ENCODE data around the gene UBAC2. TPM values are rescaled to one million over a fixed set of nuclear protein-coding genes. Genes with fewer than 3 reads are reported as not detected.

UBAC2 gene
- total RNA-seq, 2 donors from 2014 or later: 72.7 to 80.4 TPM

GRCh38 chr13:99323488-99323887 is 122.8 kb downstream of the UBAC2 start:
- H3K9me3 ChIP-seq (ENCODE audit: control insufficient read depth, low read length): no peaks in the 10 kb centered on the region
- no peak overlapping the region for H3K27ac Mint-ChIP-seq
- H3K27me3 ChIP-seq (ENCODE audit: control insufficient read depth, insufficient read depth, low read length, poor library complexity, severe bottlenecking): no peaks in the 10 kb centered on the region
- H3K27ac ChIP-seq (ENCODE audit: low read depth, low read length): no peak overlapping the region
- TF ChIP-seq, protein P1, sequence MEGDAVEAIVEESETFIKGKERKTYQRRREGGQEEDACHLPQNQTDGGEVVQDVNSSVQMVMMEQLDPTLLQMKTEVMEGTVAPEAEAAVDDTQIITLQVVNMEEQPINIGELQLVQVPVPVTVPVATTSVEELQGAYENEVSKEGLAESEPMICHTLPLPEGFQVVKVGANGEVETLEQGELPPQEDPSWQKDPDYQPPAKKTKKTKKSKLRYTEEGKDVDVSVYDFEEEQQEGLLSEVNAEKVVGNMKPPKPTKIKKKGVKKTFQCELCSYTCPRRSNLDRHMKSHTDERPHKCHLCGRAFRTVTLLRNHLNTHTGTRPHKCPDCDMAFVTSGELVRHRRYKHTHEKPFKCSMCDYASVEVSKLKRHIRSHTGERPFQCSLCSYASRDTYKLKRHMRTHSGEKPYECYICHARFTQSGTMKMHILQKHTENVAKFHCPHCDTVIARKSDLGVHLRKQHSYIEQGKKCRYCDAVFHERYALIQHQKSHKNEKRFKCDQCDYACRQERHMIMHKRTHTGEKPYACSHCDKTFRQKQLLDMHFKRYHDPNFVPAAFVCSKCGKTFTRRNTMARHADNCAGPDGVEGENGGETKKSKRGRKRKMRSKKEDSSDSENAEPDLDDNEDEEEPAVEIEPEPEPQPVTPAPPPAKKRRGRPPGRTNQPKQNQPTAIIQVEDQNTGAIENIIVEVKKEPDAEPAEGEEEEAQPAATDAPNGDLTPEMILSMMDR (conservative IDR thresholded peaks at IDR 0.05): no peak
- no peak for DNase-seq
- peaks cover 21% of the 10 kb centered on the region for H3K36me3 ChIP-seq (ENCODE audit: control insufficient read depth, insufficient read depth, low read length)
- no peaks in the 10 kb centered on the region for H3K4me1 ChIP-seq (ENCODE audit: control insufficient read depth, insufficient read depth, low read length)
- H3K4me3 ChIP-seq (ENCODE audit: low read length): no peak overlapping the region
- no peaks in the 10 kb centered on the region for H3K27me3 Mint-ChIP-seq (ENCODE audit: insufficient read depth)
- peaks cover 17% of the 10 kb centered on the region for H3K4me1 Mint-ChIP-seq
- H3K4me3 Mint-ChIP-seq: no peak overlapping the region
- peaks cover 40% of the 10 kb centered on the region for H3K36me3 Mint-ChIP-seq (ENCODE audit: low read depth)
- whole genome bisulfite sequencing, 2 experiments (ENCODE audit: insufficient coverage in 1 of 2, insufficient read length in 1 of 2): 94% methylated on average over 3 of the region's 3 CpGs; no CpG with 5 or more reads in 1 of the 2 experiments
- no peaks in the 10 kb centered on the region for H3K9me3 Mint-ChIP-seq
- H3K9ac ChIP-seq (ENCODE audit: extremely low read depth, low read length, poor library complexity, severe bottlenecking): no peak overlapping the region

GRCh38 chr13:99326012-99326411 is 125.4 kb downstream of the UBAC2 start:
- Histone ChIP-seq H3K27ac (ENCODE audit: low read depth, low read length) (no peak overlapping the region), H3K9ac (ENCODE audit: extremely low read depth, low read length, poor library complexity, severe bottlenecking) (no peak overlapping the region), H3K9me3 (ENCODE audit: control insufficient read depth, low read length) (no peaks in the 10 kb centered on the region), H3K27me3 (ENCODE audit: control insufficient read depth, insufficient read depth, low read length, poor library complexity, severe bottlenecking) (no peaks in the 10 kb centered on the region), H3K4me3 (ENCODE audit: low read length) (no peak overlapping the region), H3K36me3 (ENCODE audit: control insufficient read depth, insufficient read depth, low read length) (peaks cover 25% of the 10 kb centered on the region), H3K4me1 (ENCODE audit: control insufficient read depth, insufficient read depth, low read length) (no peaks in the 10 kb centered on the region)
- H3K27me3 Mint-ChIP-seq (ENCODE audit: insufficient read depth): no peaks in the 10 kb centered on the region
- TF ChIP-seq, protein P1 (conservative IDR thresholded peaks at IDR 0.05): no peak
- H3K27ac Mint-ChIP-seq: no peak overlapping the region
- no peaks in the 10 kb centered on the region for H3K9me3 Mint-ChIP-seq
- no peak overlapping the region for H3K4me3 Mint-ChIP-seq
- peaks cover 18% of the 10 kb centered on the region for H3K4me1 Mint-ChIP-seq
- no peak for DNase-seq
- H3K36me3 Mint-ChIP-seq (ENCODE audit: low read depth): peaks cover 40% of the 10 kb centered on the region

- Mint-ChIP-seq H3K4me1 (peaks cover 15% of the 10 kb centered on the region), H3K27ac (no peak overlapping the region), H3K9me3 (no peaks in the 10 kb centered on the region), H3K27me3 (ENCODE audit: insufficient read depth) (no peaks in the 10 kb centered on the region), H3K36me3 (ENCODE audit: low read depth) (peaks cover 40% of the 10 kb centered on the region), H3K4me3 (no peak overlapping the region)
- Histone ChIP-seq H3K9me3 (ENCODE audit: control insufficient read depth, low read length) (no peaks in the 10 kb centered on the region), H3K9ac (ENCODE audit: extremely low read depth, low read length, poor library complexity, severe bottlenecking) (no peak overlapping the region), H3K27me3 (ENCODE audit: control insufficient read depth, insufficient read depth, low read length, poor library complexity, severe bottlenecking) (no peaks in the 10 kb centered on the region), H3K36me3 (ENCODE audit: control insufficient read depth, insufficient read depth, low read length) (peaks cover 25% of the 10 kb centered on the region), H3K4me3 (ENCODE audit: low read length) (no peak overlapping the region), H3K27ac (ENCODE audit: low read depth, low read length) (no peak overlapping the region), H3K4me1 (ENCODE audit: control insufficient read depth, insufficient read depth, low read length) (no peaks in the 10 kb centered on the region)
- DNase-seq: no peak
- TF ChIP-seq, protein P1 (conservative IDR thresholded peaks at IDR 0.05): no peak
- 88 to 90% methylated on average over 2 of the region's 2 CpGs for WGBS, 2 experiments (ENCODE audit: insufficient coverage in 1 of 2, insufficient read length in 1 of 2)
Observed at GRCh38 chr13:99327126-99327525, 126.5 kb downstream of the UBAC2 start.
